Occipital lobe (tissue), 2 donors: ENCODE measurements around the gene TAS2R38. TPM values are rescaled to one million over a fixed set of nuclear protein-coding genes. Genes with fewer than 3 reads are reported as not detected.

Experiments
- DNase-seq: peaks from one replicate; lab custom pipeline; 2025; lab: John Stamatoyannopoulos, UW
- total RNA-seq: library from RNA; depleted of rRNA; stranded (reverse); fragments of >200 nt; gene quantifications from one replicate; pipeline ENCODE4 v1.2.3, GENCODE V29; 2014

TAS2R38 gene
- total RNA-seq, 1 donor from 2014 or later: not detected

DNA sequence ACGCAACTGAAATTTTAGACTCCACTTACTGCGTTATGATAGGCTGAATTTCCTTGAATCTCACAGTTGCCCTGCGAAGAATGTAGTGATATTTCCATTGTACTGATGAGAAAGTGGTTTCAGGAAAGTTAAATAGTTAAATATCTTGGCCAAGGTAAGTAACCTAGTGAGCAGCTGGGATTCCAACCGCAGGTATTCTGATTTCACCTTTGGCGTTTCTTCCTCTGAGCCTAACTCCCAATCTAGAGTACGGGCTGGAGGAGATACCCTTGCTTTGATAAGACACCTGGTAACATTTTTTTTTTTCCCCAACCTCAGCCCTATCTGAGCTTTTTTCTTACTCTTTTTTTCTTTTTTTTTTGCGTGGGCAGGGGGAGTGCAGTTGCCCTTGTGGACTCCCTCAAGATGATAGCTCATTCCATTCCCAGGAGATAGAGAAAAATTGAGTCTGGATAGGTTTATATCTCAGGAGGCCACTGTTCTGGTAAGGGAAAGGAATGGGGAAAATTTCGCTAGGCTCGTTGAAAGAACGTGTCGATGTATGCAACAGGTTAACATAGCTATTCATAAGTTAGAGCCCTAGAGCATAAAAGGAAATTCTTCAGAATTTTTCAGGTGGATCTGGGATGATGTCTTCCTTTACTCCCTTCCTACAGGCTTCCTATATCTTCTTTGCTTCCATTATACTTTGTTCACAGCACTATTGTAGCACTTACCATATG, 3.1 kb upstream of the TAS2R38 start:
- no peak for DNase-seq

DNA sequence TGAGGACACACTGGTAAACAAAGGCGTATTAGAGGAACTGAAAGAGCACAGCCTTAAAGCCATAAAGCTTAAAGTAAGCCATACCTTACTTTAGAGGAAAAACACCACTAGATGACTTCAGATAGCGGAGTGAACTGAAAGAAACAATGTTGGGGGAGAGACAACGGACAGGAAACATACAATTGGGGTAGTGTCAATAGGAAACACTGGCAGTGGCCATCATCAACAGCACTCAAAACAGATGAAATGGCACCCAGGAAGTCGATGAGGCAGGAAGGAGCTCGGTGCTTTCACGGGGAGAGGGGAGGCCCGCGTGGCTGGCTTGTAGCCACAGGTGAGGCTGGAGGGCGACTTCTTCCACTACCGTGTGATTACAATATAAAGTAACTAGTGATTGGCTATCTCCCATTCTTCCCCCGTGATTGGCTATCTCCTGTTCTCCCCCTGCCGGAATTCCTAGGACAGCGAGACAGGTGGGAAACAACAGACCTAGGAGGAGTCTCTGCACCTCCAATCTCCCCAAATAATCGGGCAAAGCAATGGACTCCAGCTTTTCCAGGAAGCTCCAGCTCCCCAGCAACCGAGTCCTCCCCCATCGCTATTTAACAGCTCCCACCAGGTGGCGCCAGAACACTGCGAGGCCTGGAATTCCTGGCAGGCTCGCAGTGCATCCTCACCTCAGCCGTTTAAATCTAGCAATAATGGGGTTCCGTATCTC, 2.4 kb upstream of the TAS2R38 start:
- peak; percentile 51 for DNase-seq

DNA sequence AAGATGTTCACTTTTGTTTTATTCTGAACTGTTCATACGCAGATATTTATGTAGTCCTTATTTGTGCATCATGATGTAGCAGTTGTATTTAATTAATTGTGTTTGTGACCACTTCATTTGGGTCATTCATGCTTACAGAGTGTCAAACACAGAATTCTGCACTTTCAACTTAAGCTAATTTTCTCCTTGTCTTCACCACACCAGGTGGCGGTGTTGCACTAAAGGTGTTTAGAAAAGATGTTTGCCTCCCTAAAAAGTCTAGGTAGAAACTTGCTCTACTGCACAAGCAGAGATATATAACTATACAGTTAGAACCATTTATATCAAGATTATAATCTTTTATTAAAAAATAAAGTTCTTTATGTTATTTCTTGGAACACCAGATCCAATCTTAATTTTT, 1.3 kb upstream of the TAS2R38 start:
- no peak for DNase-seq

DNA sequence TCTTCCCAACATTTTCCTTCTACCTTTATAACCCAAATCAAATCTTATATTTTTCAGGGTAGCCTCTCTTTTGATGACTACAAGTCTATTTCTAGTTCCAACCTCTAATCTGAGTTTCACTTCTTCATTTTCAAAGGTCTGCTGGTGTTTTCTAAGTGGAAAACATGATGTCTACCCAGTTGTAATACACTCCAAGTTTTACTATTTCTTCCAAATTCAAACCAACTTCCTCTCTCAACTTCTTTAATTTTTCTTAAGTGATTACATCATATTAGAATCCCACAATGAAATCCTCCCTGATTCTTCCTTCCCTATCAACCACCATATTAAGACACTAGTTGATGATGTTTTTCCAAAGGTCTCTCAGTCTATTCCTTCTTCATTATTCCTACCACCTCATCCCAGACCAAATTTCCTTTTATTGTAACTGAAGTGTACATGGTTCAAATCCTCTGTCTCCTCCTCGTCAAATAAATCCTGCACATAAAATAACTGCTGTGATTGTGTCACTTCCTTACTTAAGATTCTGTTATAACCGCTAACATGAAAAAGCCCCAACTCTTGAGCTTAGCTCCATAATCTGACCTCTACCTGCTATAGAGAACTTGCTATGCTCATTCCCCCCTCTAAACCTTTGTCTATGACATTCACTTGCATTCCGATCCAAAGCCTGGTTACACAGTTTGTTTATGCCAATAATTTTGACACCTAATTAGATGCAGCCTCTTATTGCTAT, 12.7 kb downstream of the TAS2R38 start:
- DNase-seq: no peak

DNA sequence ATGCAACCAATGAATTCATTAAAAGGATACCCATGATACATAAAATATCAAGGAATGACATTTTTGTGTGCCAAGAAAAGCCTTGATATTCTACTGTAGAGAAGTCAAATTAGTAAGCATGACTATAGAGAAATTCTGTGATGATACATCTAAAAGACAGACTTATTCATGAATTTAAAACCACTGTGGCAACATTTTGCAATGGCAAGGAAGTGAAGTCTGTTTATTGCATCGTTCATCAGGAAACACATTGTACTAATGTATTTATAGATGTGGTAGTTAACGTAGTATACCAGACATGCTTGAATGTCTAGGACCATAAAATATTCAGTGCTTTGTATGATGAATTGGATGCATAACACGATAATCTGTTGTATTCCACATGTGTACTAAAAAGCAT, 17.5 kb downstream of the TAS2R38 start:
- DNase-seq: no peak

DNA sequence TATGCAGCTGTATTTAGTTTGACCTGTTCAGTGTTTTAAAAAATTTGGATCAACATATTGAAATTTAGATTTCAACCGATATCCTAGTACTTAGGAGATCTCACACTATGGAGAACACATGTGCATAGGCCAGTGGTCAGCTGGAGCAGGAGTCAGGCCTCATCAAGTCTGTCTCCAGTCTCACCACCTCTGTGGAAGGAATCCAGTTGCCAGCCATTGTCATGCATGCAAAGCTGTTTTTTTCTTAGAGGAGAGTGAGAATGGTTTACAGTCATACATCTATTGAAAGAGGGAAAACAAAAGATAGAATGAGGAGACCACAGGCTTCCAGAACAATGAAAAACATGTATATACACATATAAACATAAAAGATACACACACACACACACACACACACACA, 19.2 kb downstream of the TAS2R38 start:
- DNase-seq: no peak

DNA sequence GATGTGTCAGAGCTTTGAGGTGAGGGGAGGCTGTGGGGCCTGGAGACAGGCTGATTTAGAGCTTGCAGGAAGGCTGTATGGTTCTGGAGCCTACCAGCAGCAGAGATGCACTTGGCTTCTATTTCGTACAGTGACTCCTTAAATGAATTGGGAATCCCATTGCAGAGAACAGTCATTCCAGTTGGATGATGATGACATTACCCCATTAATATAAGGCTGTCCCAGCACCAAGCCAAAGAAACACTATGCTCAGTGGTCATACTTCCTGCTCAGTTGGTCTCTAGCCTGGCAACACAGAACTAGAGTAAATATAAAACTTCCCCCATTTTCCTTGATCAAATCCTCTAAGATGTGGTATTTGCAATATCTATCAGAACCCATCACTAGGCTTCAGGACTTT, 21.1 kb downstream of the TAS2R38 start:
- DNase-seq: no peak

DNA sequence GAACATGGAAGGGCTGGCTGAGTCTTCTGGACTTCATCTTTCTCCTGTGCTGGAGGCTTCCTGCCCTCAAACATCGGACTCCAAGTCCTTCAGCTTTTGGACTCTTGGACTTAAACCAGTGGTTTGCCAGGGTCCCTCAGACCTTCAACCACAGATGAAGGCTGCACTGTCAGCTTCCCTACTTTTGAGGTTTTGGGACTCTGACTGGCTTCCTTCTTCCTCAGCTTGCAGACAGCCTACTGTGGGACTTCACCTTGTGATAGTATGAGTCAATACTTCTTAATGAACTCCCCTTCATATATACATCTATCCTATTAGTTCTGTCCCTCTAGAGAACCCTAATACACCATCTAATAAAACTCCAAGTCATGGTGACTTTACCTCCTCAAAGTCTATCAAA, 22.8 kb downstream of the TAS2R38 start:
- no peak for DNase-seq

DNA sequence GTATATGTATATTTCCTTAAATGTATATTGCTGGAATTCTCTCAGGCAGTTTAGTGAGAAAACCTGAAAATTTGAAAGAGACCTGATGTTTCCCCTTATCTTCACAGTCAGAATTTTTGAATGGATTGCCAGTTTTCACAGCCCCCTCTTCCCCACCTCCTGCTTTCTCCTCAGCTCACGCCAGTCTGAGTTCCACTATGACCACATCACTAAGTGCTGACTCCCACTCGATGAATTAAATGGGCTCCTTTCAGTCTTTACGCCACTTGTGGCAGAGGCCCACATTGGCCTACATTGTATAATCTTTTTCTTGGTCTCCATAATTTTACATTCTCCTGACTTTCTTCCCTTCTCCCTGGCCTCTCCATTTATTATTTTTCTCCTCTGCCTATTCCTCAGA, 23.7 kb downstream of the TAS2R38 start:
- no peak for DNase-seq

DNA sequence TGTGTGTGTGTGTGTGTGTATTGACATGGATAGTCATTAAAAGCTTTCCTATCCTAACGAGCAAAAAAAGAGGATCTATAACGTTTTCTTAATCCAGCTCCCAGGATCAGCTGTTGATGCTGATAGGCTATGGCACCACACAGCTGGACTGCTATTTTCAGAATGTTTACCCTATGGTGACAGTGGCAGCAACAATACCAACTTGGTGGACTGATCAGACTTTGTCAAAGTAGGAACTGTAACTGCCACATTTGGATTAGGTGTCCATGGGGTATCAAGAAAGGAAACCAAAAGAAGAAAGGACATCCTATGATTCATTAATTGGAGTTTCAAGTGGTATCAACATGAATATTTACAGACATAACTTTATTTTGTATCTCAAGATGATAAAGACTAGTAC, 24.1 kb downstream of the TAS2R38 start:
- no peak for DNase-seq

DNA sequence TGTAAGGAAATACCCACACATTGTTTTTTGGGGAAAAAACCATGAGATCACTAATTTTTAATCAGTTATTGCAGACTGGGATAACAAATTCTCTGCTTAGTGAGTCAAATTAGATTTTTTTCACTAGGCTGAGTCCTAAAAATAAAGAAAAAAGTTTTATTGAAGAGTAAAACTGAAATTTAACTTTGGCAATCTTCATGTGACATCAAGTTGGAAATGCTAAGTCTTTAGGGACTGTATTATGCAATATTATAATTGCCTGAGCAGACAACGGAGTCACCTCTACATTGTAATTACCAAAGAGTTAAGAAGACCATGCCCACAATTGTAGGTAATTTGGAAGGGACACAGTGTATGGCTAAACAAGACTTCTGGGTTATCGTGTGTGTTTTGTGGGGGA, 24.6 kb downstream of the TAS2R38 start:
- no peak for DNase-seq

DNA sequence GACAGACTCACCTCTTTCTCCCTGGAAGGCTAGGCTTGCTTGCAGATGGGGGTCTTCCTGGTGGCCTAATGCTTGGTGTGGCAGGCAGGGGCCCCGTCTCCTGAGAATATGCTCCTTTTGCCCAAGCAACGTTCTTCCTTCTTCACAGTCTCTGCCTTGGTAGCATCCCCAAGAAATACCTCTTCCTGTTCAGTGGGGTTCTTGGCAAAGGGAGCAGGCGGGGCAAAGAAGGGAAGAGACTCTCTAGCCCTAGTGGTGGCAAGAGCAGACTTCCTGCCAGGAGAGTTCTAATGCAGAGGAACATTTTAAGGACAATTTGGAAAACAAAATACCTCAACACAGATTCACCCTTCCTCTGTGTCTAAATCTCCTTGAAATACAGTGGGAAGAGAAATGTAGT, 26.8 kb downstream of the TAS2R38 start, which contains the start of gene CLEC5A:
Gene CLEC5A (minus strand): TSS at position 179 of the 400 bp plus-strand sequence. CDS start 682 bp downstream, outside the sequence.
- no peak for DNase-seq

DNA sequence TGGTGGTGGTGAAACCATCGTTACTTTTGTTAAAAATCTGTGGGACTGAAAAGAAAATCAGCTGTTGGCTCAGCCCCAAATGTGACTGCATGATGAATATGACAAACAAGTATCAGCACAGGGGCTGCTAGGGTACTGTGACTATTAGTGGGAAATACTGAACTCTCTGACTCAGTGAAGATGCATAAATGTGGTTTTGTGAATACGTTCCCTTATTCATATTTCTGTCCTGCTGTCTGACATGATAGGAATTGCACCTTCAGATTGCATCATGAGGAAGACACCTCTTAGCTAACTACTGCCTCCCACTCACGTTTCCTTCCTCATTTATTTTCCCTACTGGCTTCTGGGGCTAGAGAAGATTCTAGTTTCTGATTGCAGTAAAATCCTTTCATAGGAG, 28.2 kb downstream of the TAS2R38 start:
- DNase-seq: no peak

DNA sequence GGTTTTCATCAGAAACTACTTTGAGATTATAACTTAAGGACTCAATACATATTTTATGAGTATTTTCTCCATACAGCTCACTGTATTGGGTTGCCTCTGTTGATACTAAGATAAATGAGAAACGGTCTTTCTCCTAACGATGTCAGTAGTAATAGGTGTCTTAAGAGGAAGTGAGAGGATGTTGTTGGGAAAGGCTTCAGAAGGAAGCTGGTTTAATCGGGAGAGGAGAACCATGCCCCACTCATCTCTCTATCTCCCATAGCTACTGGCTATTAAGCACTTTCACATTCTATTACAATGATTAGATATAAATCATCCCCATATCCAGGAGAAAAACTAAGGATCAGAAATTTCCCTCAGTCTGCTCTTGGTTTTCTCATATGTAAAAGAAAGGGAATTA, 28.8 kb downstream of the TAS2R38 start:
- no peak for DNase-seq

DNA sequence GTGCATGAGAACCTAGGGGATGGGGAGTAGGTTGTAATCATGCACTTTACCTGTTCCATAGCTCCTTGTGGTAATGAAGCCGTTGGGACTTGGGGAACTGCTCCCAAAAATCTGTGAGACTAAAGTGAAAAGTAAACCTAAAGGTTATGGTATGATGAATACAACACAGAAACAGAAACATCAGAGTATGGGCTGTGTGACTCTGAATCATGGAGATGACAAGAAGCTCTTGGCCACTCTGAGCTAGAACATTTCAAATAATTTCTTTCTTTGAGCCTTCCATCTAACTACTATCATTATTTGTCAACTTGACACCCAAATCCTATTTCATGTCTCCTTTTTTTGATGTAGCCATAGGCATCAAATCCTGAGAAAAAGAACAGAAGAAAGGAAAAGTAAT, 29.7 kb downstream of the TAS2R38 start:
- DNase-seq: no peak

DNA sequence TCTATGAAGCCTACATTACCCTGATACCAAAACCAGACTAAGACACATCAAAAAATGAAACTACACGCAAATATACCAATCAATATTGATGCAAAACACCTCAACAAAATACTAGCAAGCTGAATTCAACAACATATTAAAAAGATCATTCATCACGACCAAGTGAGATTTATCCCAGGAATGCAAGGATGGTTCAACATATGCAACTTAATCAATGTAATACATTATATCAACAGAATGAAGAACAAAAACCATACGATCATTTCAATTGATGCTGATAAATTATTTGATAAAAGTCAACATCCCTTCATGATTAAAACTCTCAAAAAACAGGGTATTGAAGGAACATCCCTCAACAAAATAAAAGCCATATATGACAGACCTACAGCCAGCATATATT, 32.5 kb downstream of the TAS2R38 start:
- DNase-seq: no peak

DNA sequence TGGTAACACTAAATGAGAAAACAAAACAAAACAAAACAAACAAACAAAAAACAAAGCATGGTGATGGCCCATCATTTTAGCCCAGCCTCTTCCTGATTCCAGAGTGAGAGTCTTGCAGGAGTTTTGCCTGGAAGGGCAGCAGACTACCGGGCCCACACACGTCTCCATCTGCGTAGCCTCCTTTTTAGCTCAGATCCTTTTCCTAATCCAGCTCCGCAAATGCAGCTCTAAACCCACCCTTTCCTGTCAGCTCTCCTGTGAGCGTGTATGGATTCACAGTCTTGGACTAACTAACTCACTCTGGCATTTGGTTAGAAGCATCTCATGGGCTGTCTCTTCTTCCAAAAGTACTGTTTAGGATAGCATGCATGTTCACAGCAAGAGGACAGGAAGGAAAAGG, 43.4 kb downstream of the TAS2R38 start:
- no peak for DNase-seq

DNA sequence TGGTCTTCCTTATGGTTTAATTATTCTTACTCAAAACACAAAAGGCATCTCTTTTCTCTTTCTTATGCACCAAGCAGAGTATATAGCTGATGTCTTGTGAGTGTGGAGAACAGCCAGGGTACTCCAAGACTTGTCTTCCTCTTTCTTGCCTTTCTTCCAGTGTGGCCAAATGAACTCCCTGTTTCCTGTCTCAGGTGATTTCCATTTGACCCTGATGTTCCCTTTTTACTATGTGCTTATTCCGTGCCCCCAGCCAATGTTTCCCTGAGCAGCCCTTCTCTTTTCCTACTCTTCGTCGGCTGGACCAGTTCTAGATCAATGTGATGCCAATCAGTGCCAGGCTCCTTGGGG, 44.8 kb downstream of the TAS2R38 start:
- DNase-seq: no peak

DNA sequence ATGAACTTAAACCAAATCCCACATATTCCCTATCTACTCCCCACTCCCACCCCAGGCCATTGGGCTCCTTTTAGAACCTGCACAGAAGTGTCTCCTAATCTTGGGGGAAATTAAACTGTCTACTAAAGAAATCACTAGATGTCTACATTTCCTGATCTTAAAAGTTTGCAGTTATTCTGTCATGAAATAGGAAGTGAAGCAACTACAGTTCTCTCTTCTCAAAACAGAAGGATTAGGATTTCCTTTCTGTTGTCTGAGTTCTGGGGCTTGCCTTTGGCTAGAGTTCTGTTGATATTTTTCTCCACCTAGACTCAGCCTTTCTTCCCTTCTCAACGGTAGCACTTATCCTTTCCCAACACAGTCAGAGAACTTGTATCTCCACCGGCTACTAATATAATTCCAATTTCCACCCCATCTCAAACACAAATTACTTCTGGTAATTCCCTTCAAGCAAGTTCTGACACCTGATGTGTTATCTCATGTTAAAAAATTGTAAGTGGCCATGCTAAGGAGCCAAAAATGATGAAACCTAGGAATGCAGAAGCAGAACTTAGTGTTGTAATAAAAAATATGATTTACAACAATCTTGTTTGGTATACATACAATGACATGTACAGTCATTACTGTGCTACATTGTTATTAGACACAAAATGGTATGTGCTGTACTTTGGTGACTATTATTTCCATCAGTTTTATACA, 45.3 kb downstream of the TAS2R38 start:
- no peak for DNase-seq
